AG04450 (cell line): ENCODE data around the gene ATP1B1. TPM values are rescaled to one million over a fixed set of nuclear protein-coding genes. Genes with fewer than 3 reads are reported as not detected.

ENCODE experiments used
- CTCF ChIA-PET: fragments of 300-600, 350-600 bp; formaldehyde crosslinking; extraction: SDS; loops from one replicate; lab custom pipeline; 2022; ENCODE audit warnings: antibody characterized with exemption, inconsistent platforms; lab: Charles Lee
- POLR2A ChIA-PET: fragments of 350-600 bp; formaldehyde crosslinking; extraction: SDS; loops from one replicate; lab custom pipeline; 2021; ENCODE audit warnings: antibody characterized with exemption, inconsistent platforms; lab: Yijun Ruan, JAX
- DNase-seq: peaks from one replicate; pipeline ENCODE4 v3.0.0-alpha.2; 2011; ENCODE audit warnings: low read depth, low spot score
- H3K27ac ChIP-seq: one replicate; pipeline ENCODE4 v1.5.1; 2012; ENCODE audit warnings: low read depth, low read length, control low read depth
- H3K27me3 ChIP-seq: one replicate; pipeline ENCODE4 v1.6.0; 2012; ENCODE audit warnings: low read length; ENCODE audit not compliant: control insufficient read depth, insufficient read depth
- H3K4me3 ChIP-seq: 2 replicates; pipeline ENCODE4 v1.5.1; 2011; ENCODE audit warnings: mild to moderate bottlenecking, low read depth, low read length, control low read depth
- H3K9me3 ChIP-seq: 2 replicates; pipeline ENCODE4 v1.5.1; 2012; ENCODE audit warnings: low read length; ENCODE audit not compliant: control insufficient read depth, insufficient read depth
- polyA plus RNA-seq: library from polyadenylated mRNA; depleted of rRNA; stranded (reverse); fragments of >200 nt; gene quantifications from 2 replicates; pipeline ENCODE4 v1.2.3, GENCODE V29; 2011
- TF ChIP-seq, protein P1 (sequence below): IDR thresholded peaks from 2 replicates; pipeline ENCODE4 v1.5.1; 2011; ENCODE audit warnings: low read depth, low read length, control low read depth, inconsistent platforms

The ATP1B1 gene
- polyA plus RNA-seq, 1 experiment: 25.0 TPM

DNA sequence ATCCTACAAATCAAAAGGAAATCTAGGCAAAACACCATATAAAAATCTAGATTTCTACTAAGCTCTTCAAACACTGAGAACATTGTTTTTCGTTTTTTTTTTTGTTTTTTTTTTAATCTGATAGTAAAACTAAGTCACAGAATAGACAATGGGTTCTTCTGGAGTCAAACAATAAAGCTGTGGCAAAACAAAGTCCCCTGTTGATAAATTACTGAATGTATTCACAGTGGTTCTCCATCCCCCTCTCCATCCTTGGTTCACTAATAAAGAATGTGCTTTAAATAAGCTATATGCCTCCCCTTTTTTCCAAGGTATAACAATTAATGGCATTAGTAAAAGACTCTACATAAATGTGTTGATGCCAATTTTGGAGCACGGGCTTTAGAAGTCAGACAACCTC lies 16.7 kb upstream of the ATP1B1 start:
- DNase-seq: no peak
- peaks cover 6% of the 10 kb centered on the region for H3K27me3 ChIP-seq
- TF ChIP-seq, protein P1, sequence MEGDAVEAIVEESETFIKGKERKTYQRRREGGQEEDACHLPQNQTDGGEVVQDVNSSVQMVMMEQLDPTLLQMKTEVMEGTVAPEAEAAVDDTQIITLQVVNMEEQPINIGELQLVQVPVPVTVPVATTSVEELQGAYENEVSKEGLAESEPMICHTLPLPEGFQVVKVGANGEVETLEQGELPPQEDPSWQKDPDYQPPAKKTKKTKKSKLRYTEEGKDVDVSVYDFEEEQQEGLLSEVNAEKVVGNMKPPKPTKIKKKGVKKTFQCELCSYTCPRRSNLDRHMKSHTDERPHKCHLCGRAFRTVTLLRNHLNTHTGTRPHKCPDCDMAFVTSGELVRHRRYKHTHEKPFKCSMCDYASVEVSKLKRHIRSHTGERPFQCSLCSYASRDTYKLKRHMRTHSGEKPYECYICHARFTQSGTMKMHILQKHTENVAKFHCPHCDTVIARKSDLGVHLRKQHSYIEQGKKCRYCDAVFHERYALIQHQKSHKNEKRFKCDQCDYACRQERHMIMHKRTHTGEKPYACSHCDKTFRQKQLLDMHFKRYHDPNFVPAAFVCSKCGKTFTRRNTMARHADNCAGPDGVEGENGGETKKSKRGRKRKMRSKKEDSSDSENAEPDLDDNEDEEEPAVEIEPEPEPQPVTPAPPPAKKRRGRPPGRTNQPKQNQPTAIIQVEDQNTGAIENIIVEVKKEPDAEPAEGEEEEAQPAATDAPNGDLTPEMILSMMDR: no peak
- CTCF ChIA-PET: no interaction called here
- no peak overlapping the region for H3K27ac ChIP-seq
- POLR2A ChIA-PET: no interaction called here
- H3K4me3 ChIP-seq: no peak overlapping the region
- H3K9me3 ChIP-seq: no peaks in the 10 kb centered on the region

GRCh38 chr1:169090308-169090899 lies 16.1 kb upstream of the ATP1B1 start:
- TF ChIP-seq, protein P1: no peak
- POLR2A ChIA-PET: no interaction called here
- Histone ChIP-seq H3K4me3 (no peak overlapping the region), H3K27ac (no peak overlapping the region), H3K9me3 (no peaks in the 10 kb centered on the region), H3K27me3 (peaks cover 8% of the 10 kb centered on the region)
- CTCF ChIA-PET: no interaction called here
- DNase-seq: no peak

DNA sequence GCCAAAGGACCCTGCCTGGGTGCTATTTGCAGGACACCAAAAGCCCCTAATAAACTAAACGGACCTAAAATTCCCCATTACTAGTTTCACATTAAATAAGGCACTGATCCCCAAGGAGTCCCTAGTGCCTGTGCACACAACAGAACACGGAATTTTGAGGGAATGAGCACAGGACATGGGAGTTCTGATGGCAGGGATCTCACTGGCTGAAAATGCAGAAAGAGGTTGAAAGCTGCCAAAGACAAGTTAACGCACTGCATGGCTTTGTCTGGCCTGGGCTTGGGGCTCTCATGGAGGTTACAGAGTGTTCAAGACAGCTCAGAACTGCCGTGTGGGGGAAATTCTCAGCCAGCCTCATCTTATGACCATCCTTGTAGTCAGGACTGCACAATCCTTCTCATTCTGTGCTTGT lies 15.6 kb upstream of the ATP1B1 start:
- ChIA-PET CTCF (no interaction called here), POLR2A (no interaction called here)
- Histone ChIP-seq H3K9me3 (no peaks in the 10 kb centered on the region), H3K27me3 (peaks cover 9% of the 10 kb centered on the region), H3K4me3 (no peak overlapping the region), H3K27ac (no peak overlapping the region)
- DNase-seq: no peak
- TF ChIP-seq, protein P1: no peak

- TF ChIP-seq, protein P1: no peak
- ChIA-PET CTCF (no interaction called here), POLR2A (no interaction called here)
- no peak for DNase-seq
- H3K27me3 ChIP-seq: peaks cover 9% of the 10 kb centered on the region
- no peak overlapping the region for H3K27ac ChIP-seq
- no peaks in the 10 kb centered on the region for H3K9me3 ChIP-seq
- no peak overlapping the region for H3K4me3 ChIP-seq
Observed at GRCh38 chr1:169091480-169091941, 15.0 kb upstream of the ATP1B1 start.

- POLR2A ChIA-PET: interaction anchor here (0.6 kb wide), 1 partner anchor 475 kb away, joined by 3 read pairs; no protein-coding TSS in a partner anchor
Observed at GRCh38 chr1:169092399-169092798, 14.1 kb upstream of the ATP1B1 start.

More at GRCh38 chr1:169092399-169092798, 14.1 kb upstream of the ATP1B1 start:
- no peak for DNase-seq
- Histone ChIP-seq H3K27me3 (peaks cover 9% of the 10 kb centered on the region), H3K9me3 (no peaks in the 10 kb centered on the region), H3K4me3 (no peak overlapping the region), H3K27ac (no peak overlapping the region)
- TF ChIP-seq, protein P1: no peak
- CTCF ChIA-PET: interaction anchor here (2.2 kb wide), 1 partner anchor 256 kb away, joined by 7 read pairs; no protein-coding TSS in a partner anchor
